ENCODE measurements around the gene TEX28. TPM values are rescaled to one million over a fixed set of nuclear protein-coding genes. Genes with fewer than 3 reads are reported as not detected.
"Not testable (repeated sequence)": the region's sequence is repeated elsewhere in the genome, so short reads cannot be mapped to it uniquely, and the experiment has no call there.

TEX28 gene
- total RNA-seq, 4 donors from 2014 or later, result not detected

DNA sequence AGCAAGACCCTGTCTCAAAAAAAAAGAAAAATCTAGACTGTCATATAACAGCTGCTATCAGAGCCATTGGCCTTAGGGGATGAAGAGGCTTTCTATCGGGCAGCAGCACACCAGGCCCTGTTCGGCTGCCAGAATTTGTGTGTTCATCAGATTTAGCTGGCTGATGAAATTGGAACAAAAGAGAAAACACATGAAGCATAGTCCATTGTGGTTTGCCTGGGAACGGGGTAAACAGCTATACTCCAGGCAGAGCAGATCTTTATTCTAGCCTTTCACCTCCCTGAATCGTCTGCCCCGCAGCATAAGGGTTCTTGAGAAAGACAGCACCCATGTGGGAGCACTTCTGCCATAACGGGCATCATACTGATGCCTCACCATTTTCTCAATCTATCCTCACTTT, 12.3 kb upstream of the TEX28 start:
- 88% methylated on average over 6 of the region's 6 CpGs for WGBS
- TF ChIP-seq POLR2A (IDR thresholded peaks at IDR 0.05; ENCODE audit: low read depth), result no peak
- no peak for TF ChIP-seq POLR2AphosphoS5 (IDR thresholded peaks at IDR 0.05)
- TF ChIP-seq, protein P1, sequence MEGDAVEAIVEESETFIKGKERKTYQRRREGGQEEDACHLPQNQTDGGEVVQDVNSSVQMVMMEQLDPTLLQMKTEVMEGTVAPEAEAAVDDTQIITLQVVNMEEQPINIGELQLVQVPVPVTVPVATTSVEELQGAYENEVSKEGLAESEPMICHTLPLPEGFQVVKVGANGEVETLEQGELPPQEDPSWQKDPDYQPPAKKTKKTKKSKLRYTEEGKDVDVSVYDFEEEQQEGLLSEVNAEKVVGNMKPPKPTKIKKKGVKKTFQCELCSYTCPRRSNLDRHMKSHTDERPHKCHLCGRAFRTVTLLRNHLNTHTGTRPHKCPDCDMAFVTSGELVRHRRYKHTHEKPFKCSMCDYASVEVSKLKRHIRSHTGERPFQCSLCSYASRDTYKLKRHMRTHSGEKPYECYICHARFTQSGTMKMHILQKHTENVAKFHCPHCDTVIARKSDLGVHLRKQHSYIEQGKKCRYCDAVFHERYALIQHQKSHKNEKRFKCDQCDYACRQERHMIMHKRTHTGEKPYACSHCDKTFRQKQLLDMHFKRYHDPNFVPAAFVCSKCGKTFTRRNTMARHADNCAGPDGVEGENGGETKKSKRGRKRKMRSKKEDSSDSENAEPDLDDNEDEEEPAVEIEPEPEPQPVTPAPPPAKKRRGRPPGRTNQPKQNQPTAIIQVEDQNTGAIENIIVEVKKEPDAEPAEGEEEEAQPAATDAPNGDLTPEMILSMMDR (IDR thresholded peaks at IDR 0.05), result no peak
- TF ChIP-seq EP300 (IDR thresholded peaks at IDR 0.05), result no peak
- Histone ChIP-seq H3K4me3 (no peak overlapping the region), H3K9me3 (no peaks in the 10 kb centered on the region), H3K27ac (replicated peaks in 1 of 4) (no peak overlapping the region), H3K27me3 (peaks cover 0 to 8% (median 0%) of the 10 kb centered on the region in 4 donors), H3K36me3 (no peaks in the 10 kb centered on the region), H3K4me1 (peaks cover 0 to 6% (median 0%) of the 10 kb centered on the region in 4 donors)
- DNase-seq (ENCODE audit: extremely low spot score), result no peak
- intact Hi-C loops (cut with DNase I), result no loop called here

DNA sequence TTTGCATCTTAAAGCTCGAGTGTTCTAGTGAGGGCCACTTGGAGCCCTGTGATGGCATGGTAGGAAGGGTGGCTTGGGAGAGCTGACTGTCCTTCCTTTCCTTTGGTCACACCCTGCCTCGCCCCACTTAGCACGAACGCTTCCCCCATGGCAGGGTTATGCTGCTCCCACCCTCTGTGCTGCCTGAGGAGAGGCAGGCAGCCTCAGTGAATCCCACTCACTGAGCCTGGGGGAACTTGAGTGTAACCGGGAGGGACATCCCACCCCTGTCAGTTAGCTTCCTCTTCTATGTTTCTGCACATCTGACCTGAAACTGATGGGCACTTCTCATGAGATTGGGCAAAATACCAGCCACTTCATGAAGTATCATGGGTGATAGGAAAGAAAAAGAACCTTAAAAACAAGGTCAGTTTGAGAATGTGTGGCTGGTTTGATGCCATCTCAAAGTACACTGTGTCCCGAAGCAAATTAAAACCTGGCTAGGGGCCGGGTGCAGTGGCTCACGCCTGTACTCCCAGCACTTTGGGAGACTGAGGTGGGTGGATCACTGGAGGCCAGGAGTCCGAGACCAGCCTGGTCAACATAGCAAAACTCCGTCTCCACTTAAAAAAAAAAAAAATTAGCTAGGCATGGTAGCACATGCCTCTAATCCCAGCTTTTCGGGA, 10.7 kb upstream of the TEX28 start:
- H3K27ac ChIP-seq (replicated peaks in 1 of 4), result no peak overlapping the region
- WGBS, result 83% methylated on average over 11 of the region's 11 CpGs

DNA sequence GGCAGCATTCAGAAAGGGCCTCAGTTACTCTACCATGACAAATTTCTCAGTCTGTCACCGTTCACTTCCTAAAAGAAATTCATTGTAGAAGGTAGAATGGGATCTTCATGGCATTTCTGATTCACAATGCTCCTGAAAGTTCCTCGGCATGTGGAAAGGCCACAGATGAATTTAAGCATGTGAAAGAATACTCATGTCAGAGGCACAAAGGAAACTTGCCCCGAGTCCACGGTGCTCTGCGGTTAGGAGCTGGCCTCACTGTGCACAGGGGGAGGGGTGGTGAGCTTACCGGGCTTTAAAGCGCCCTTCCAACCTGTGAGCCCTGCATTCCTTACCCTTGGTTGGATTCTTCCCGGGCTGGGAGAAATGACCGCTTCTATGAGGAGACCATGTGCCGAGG, 9.9 kb upstream of the TEX28 start:
- whole genome bisulfite sequencing, result 85% methylated on average over 10 of the region's 10 CpGs
- TF ChIP-seq POLR2AphosphoS5 (IDR thresholded peaks at IDR 0.05), result no peak
- TF ChIP-seq EP300 (IDR thresholded peaks at IDR 0.05), result no peak
- TF ChIP-seq POLR2A (IDR thresholded peaks at IDR 0.05; ENCODE audit: low read depth), result no peak
- TF ChIP-seq, protein P1 (IDR thresholded peaks at IDR 0.05), result no peak
- H3K27ac ChIP-seq (replicated peaks in 1 of 4), result no peak overlapping the region
- H3K4me1 ChIP-seq, result peaks cover 0 to 6% (median 0%) of the 10 kb centered on the region in 4 donors
- no peaks in the 10 kb centered on the region for H3K27me3 ChIP-seq
- H3K36me3 ChIP-seq, result no peaks in the 10 kb centered on the region
- intact Hi-C loops (cut with DNase I), result no loop called here
- no peaks in the 10 kb centered on the region for H3K9me3 ChIP-seq
- no peak overlapping the region for H3K4me3 ChIP-seq
- DNase-seq (ENCODE audit: extremely low spot score), result no peak

More for the DNA sequence above, 10.7 kb upstream of the TEX28 start:
- no peak for TF ChIP-seq POLR2A (IDR thresholded peaks at IDR 0.05; ENCODE audit: low read depth)
- Histone ChIP-seq H3K27me3 (peaks cover 0 to 8% (median 0%) of the 10 kb centered on the region in 4 donors), H3K4me1 (peaks cover 0 to 6% (median 0%) of the 10 kb centered on the region in 4 donors), H3K9me3 (no peaks in the 10 kb centered on the region), H3K36me3 (no peaks in the 10 kb centered on the region), H3K4me3 (no peak overlapping the region)
- intact Hi-C loops (cut with DNase I), result no loop called here
- no peak for DNase-seq (ENCODE audit: extremely low spot score)

DNA sequence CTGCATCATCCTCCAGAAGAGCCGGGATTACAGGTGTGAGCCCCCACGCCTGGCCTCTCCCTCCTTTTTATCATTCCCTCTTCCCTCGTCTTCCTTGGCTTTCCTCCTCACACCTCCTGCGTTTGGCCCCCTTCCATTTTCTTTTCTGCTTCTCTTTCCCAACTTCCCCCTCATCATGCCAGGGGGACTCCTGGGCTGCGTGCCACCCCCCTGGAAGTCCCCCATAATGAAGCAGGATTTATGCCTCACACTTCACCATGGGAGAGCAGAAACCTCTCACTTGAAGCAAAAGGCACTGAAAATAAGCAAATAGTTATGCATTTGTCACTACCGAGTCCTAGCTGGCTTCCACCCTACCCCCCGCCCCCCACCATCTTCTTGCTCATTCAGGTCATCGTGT, 8.6 kb upstream of the TEX28 start:
- no peak for DNase-seq (ENCODE audit: extremely low spot score)
- TF ChIP-seq, protein P1 (IDR thresholded peaks at IDR 0.05), result no peak
- Histone ChIP-seq H3K4me1 (peaks cover 0 to 4% (median 0%) of the 10 kb centered on the region in 4 donors), H3K27ac (replicated peaks in 1 of 4) (no peak overlapping the region), H3K4me3 (no peak overlapping the region), H3K9me3 (no peaks in the 10 kb centered on the region), H3K27me3 (no peaks in the 10 kb centered on the region), H3K36me3 (no peaks in the 10 kb centered on the region)
- WGBS, result 71% methylated on average over 8 of the region's 8 CpGs
- intact Hi-C loops (cut with DNase I), result no loop called here

DNA sequence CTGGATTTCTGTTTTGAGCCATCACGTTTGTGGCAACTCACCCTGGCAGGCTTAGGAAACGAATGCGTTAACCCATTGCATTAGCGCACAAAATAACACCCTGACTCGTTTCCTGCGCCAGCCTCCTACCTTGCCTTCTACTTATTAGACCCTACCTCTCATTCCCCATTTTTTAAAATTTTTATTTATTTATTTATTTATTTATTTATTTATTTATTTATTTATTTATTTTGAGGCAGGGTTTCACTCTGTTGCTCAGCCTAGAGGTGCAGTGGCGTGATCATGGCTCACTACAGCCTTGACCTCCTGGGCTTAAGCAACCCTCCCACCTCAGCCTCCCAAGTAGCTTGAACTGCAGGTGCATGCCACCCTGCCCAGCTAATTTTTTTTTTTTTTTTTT, 8.1 kb upstream of the TEX28 start:
- H3K4me3 ChIP-seq; H3K9me3 ChIP-seq; H3K27ac ChIP-seq (replicated peaks in 1 of 4); H3K36me3 ChIP-seq; H3K4me1 ChIP-seq; intact Hi-C loops (cut with DNase I); DNase-seq (ENCODE audit: extremely low spot score); H3K27me3 ChIP-seq: not testable (repeated sequence)
- WGBS, result 86% methylated on average over 7 of the region's 7 CpGs

DNA sequence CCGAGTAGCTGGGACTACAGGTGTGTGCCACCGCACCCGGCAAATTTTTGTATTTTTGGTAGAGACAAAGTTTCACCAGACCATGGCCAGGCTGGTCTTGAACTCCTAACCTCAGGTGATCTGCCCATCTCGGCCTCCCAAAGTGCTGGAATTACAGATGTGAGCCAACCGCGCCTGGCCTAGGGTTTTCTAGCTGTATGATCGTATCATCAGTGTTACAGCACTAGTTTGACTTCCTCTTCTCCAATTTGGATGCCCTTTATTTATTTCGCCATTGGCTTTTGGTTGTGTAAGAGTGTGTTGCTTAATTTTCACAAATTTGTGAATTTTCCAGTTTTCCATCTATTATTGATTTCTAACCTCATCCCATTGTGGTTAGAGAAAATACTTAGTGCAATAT, 5.9 kb upstream of the TEX28 start:
- H3K4me3 ChIP-seq, result no peak overlapping the region
- no peaks in the 10 kb centered on the region for H3K9me3 ChIP-seq
- intact Hi-C loops (cut with DNase I), result no loop called here
- 84% methylated on average over 8 of the region's 8 CpGs for WGBS
- H3K4me1 ChIP-seq, result no peaks in the 10 kb centered on the region
- TF ChIP-seq, protein P1 (IDR thresholded peaks at IDR 0.05), result no peak
- TF ChIP-seq POLR2AphosphoS5 (IDR thresholded peaks at IDR 0.05) (no peak), POLR2A (IDR thresholded peaks at IDR 0.05; ENCODE audit: low read depth) (no peak), EP300 (IDR thresholded peaks at IDR 0.05) (no peak)
- H3K27me3 ChIP-seq, result no peaks in the 10 kb centered on the region
- H3K36me3 ChIP-seq, result no peaks in the 10 kb centered on the region
- no peak overlapping the region for H3K27ac ChIP-seq (replicated peaks in 1 of 4)
- no peak for DNase-seq (ENCODE audit: extremely low spot score)

All from esophagus muscularis mucosa (tissue), 4 donors.